Tibial nerve (tissue), 4 donors: ENCODE results near the gene GABRG2. TPM values are rescaled to one million over a fixed set of nuclear protein-coding genes. Genes with fewer than 3 reads are reported as not detected.

Experiments
- DNase-seq, 2 donors: peaks; one replicate each; pipeline ENCODE4 v3.0.0-alpha.2; 2019; ENCODE audit warnings: low spot score in 2 of 2
- H3K27ac ChIP-seq, 4 donors: fragments of 200-600 bp; sonication (generic) in 3 of 4; one replicate each; pipeline ENCODE4 v1.5.1; 2017 to 2019; ENCODE audit warnings: mild to moderate bottlenecking in 1 of 4
- H3K27me3 ChIP-seq, 2 donors: fragments of 200-600 bp; sonication (generic) in 1 of 2; one replicate each; pipeline versions ENCODE4 v1.5.1 to v1.6.0; 2017 to 2019
- H3K36me3 ChIP-seq, 3 donors: fragments of 200-600 bp; sonication (generic); one replicate each; pipeline ENCODE4 v1.5.1; 2018 to 2019
- H3K4me1 ChIP-seq, 4 donors: fragments of 200-600 bp; sonication (generic) in 3 of 4; one replicate each; pipeline ENCODE4 v1.5.1; 2017 to 2019
- H3K4me3 ChIP-seq, 4 donors: fragments of 200-600 bp; sonication (generic) in 3 of 4; one replicate each; pipeline ENCODE4 v1.5.1; 2017 to 2019; ENCODE audit warnings: mild to moderate bottlenecking in 1 of 4, moderate library complexity in 1 of 4
- H3K9me3 ChIP-seq, 4 donors: fragments of 200-600 bp; sonication (generic) in 3 of 4; one replicate each; pipeline ENCODE4 v1.5.1; 2017 to 2019
- CTCF ChIP-seq, 5 experiments: fragments of 200-600 bp in 3 of 5; fragments of 450-650 bp in 2 of 5; sonication (generic) in 3 of 5; IDR thresholded peaks; one replicate each; pipeline ENCODE4 v1.5.1; 2016 to 2019; ENCODE audit warnings: antibody characterized with exemption in 5 of 5, mild to moderate bottlenecking in 3 of 5, moderate library complexity in 2 of 5
- EP300 ChIP-seq, 2 donors: sonication (generic); formaldehyde crosslinking; IDR thresholded peaks; one replicate each; pipeline ENCODE4 v1.6.1; 2017; ENCODE audit warnings: antibody characterized with exemption in 2 of 2, mild to moderate bottlenecking in 1 of 2
- POLR2A ChIP-seq, 2 donors: fragments of 450-650 bp; IDR thresholded peaks; one replicate each; pipeline ENCODE4 v1.6.1; 2017; ENCODE audit warnings: antibody characterized with exemption in 2 of 2, mild to moderate bottlenecking in 2 of 2, moderate library complexity in 2 of 2
- WGBS, 2 donors: methylation state at CpG; one replicate each; pipeline ENCODE4 v1.1.5; 2018; 5-methylcytosine and 5-hydroxymethylcytosine counted together
- total RNA-seq, 4 donors: library from RNA; depleted of rRNA; stranded (reverse); fragments of >200 nt; gene quantifications; one replicate each; pipeline ENCODE4 v1.1.0, GENCODE V29; 2016

Gene GABRG2
- total RNA-seq, 4 donors from 2014 or later: not detected

- Histone ChIP-seq H3K36me3 (no peaks in the 10 kb centered on the region), H3K4me3 (no peak overlapping the region), H3K4me1 (no peaks in the 10 kb centered on the region), H3K27ac (no peak overlapping the region), H3K9me3 (no peaks in the 10 kb centered on the region), H3K27me3 (no peaks in the 10 kb centered on the region)
- TF ChIP-seq EP300 (IDR thresholded peaks at IDR 0.05) (no peak), CTCF (IDR thresholded peaks at IDR 0.05) (no peak), POLR2A (IDR thresholded peaks at IDR 0.05) (no peak)
- WGBS, 2 donors: 93 to 94% methylated on average over 1 of the region's 1 CpG
- no peak for DNase-seq
These were observed 134.8 kb downstream of the GABRG2 start for GRCh38 chr5:162202285-162202880.

Other genes starting within 250 kb of the GABRG2 start
- not detected for gene GABRA1, start 219.7 kb upstream of the GABRG2 start, total RNA-seq